WERI-Rb-1 (cell line): Measurements from ENCODE around the gene BRMS1L.
"Not testable (repeated sequence)": the region's sequence is repeated elsewhere in the genome, so short reads cannot be mapped to it uniquely, and the experiment has no call there.

ENCODE experiments used
- DNase-seq: peaks from one replicate; pipeline ENCODE4 v3.0.0-alpha.2; 2020
- H3K27ac ChIP-seq: fragments of 250-450 bp; sonication (Bioruptor Pico); 2 replicates; pipeline ENCODE4 v1.5.1; 2020; ENCODE audit warnings: mild to moderate bottlenecking, moderate library complexity
- H3K27me3 ChIP-seq: fragments of 250-450 bp; sonication (Bioruptor Pico); 2 replicates; pipeline ENCODE4 v1.5.1; 2021; ENCODE audit warnings: mild to moderate bottlenecking, low read depth, moderate library complexity; ENCODE audit not compliant: insufficient read depth, severe bottlenecking
- H3K36me3 ChIP-seq: fragments of 250-450 bp; sonication (Bioruptor Pico); 2 replicates; pipeline ENCODE4 v1.5.1; 2020; ENCODE audit warnings: mild to moderate bottlenecking, moderate library complexity
- H3K4me3 ChIP-seq: 2 replicates; pipeline ENCODE4 v1.5.1; 2011; ENCODE audit warnings: low read depth, mild to moderate bottlenecking, control low read depth, low read length
- H3K9me3 ChIP-seq: fragments of 250-450 bp; sonication (Bioruptor Pico); 2 replicates; pipeline ENCODE4 v1.5.1; 2021; ENCODE audit warnings: mild to moderate bottlenecking, moderate library complexity; ENCODE audit not compliant: severe bottlenecking
- TF ChIP-seq, protein P1 (sequence below): IDR thresholded peaks from 2 replicates; pipeline ENCODE4 v1.5.1; 2011; ENCODE audit warnings: low read depth, mild to moderate bottlenecking, control low read depth, inconsistent platforms, low read length

The BRMS1L gene, protein sequence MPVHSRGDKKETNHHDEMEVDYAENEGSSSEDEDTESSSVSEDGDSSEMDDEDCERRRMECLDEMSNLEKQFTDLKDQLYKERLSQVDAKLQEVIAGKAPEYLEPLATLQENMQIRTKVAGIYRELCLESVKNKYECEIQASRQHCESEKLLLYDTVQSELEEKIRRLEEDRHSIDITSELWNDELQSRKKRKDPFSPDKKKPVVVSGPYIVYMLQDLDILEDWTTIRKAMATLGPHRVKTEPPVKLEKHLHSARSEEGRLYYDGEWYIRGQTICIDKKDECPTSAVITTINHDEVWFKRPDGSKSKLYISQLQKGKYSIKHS

GRCh38 chr14:35826218-35826951 lies at the start of gene BRMS1L:
BRMS1L (plus strand) TSS chr14:35826338; CDS start chr14:35826517, 179 bp downstream.
- Histone ChIP-seq H3K27me3 (no peaks in the 10 kb centered on the region), H3K4me3 (peak within 1 kb of the TSS; percentile 85), H3K27ac (peak within 1 kb of the TSS; percentile 92), H3K9me3 (no peaks in the 10 kb centered on the region), H3K36me3 (peaks cover 3% of the 10 kb centered on the region)
- TF ChIP-seq, protein P1, sequence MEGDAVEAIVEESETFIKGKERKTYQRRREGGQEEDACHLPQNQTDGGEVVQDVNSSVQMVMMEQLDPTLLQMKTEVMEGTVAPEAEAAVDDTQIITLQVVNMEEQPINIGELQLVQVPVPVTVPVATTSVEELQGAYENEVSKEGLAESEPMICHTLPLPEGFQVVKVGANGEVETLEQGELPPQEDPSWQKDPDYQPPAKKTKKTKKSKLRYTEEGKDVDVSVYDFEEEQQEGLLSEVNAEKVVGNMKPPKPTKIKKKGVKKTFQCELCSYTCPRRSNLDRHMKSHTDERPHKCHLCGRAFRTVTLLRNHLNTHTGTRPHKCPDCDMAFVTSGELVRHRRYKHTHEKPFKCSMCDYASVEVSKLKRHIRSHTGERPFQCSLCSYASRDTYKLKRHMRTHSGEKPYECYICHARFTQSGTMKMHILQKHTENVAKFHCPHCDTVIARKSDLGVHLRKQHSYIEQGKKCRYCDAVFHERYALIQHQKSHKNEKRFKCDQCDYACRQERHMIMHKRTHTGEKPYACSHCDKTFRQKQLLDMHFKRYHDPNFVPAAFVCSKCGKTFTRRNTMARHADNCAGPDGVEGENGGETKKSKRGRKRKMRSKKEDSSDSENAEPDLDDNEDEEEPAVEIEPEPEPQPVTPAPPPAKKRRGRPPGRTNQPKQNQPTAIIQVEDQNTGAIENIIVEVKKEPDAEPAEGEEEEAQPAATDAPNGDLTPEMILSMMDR: no peak
- DNase-seq: peak; percentile 99

DNA sequence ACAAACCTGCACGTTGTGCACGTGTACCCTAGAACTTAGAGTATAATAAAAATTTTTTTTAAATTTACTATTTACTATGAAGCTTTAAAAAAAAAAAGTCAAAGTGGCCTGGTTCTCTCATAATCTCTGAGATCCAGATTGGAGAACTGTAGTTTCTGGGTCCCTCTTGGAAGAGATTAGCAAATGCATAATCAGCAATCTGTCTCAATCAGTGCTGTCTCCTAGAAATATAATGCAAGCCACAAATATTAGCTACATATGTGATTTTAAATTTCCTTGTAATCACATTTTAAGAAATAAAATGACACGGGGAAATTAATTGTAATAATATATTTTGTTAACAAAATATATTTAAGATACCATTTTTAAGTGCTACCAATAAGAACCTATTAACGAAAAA lies 49.3 kb upstream of the BRMS1L start:
- DNase-seq: no peak
- Histone ChIP-seq H3K4me3 (no peak overlapping the region), H3K36me3 (no peaks in the 10 kb centered on the region), H3K27ac (no peak overlapping the region), H3K9me3 (no peaks in the 10 kb centered on the region), H3K27me3 (no peaks in the 10 kb centered on the region)
- TF ChIP-seq, protein P1: no peak

GRCh38 chr14:35777550-35777949 lies 48.6 kb upstream of the BRMS1L start:
- DNase-seq, H3K9me3 ChIP-seq, H3K27ac ChIP-seq, H3K4me3 ChIP-seq, H3K27me3 ChIP-seq, H3K36me3 ChIP-seq: not testable (repeated sequence)

DNA sequence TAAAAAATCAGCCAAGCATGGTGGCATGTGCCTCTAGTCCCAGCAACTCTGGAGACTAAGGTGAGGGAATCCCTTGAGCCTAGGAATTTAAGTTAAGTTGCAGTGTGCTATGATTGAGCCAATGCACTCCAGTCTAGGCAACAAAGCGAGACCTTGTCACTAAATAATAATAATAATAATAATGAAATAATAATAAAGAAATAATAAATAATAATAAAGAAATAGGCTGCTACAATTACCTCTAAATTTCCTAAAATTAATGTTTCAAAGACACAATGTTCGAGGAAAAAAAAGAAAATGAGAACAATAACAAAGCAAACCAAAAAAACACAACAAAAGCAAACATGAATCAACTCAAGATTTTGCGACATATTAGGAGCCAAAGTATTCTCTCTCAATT lies 46.8 kb upstream of the BRMS1L start:
- Histone ChIP-seq H3K9me3 (no peaks in the 10 kb centered on the region), H3K36me3 (no peaks in the 10 kb centered on the region), H3K4me3 (no peak overlapping the region), H3K27me3 (no peaks in the 10 kb centered on the region), H3K27ac (no peak overlapping the region)
- TF ChIP-seq, protein P1: no peak
- no peak for DNase-seq

- no peak overlapping the region for H3K27ac ChIP-seq
- no peaks in the 10 kb centered on the region for H3K9me3 ChIP-seq
- no peaks in the 10 kb centered on the region for H3K36me3 ChIP-seq
- TF ChIP-seq, protein P1: no peak
- DNase-seq: no peak
- H3K4me3 ChIP-seq: no peak overlapping the region
- no peaks in the 10 kb centered on the region for H3K27me3 ChIP-seq
Measured at GRCh38 chr14:35783699-35784098, 42.4 kb upstream of the BRMS1L start.

GRCh38 chr14:35786856-35787255 lies 39.3 kb upstream of the BRMS1L start:
- no peak overlapping the region for H3K27ac ChIP-seq
- TF ChIP-seq, protein P1: no peak
- no peaks in the 10 kb centered on the region for H3K36me3 ChIP-seq
- no peak overlapping the region for H3K4me3 ChIP-seq
- no peak for DNase-seq
- no peaks in the 10 kb centered on the region for H3K27me3 ChIP-seq
- H3K9me3 ChIP-seq: no peaks in the 10 kb centered on the region
